Spleen (tissue), 11 donors: Measurements from ENCODE around the gene OR6S1. TPM values are rescaled to one million over a fixed set of nuclear protein-coding genes. Genes with fewer than 3 reads are reported as not detected.

Experiments
- DNase-seq: peaks from one replicate; pipeline ENCODE4 v3.0.0-alpha.2; 2020
- H3K27ac ChIP-seq, 8 donors: fragments of 200-600 bp; sonication (generic) in 7 of 8; 1 replicate in 4 of 8; 2 replicates in 4 of 8; pipeline versions ENCODE4 v1.5.0 to v1.8.0; 2016 to 2021; ENCODE audit warnings: inconsistent platforms in 4 of 8, mild to moderate bottlenecking in 4 of 8, moderate library complexity in 1 of 8
- H3K27me3 ChIP-seq, 7 donors: fragments of 200-600 bp; sonication (generic) in 6 of 7; replicated peaks in 1 of 7; 1 replicate in 4 of 7; 2 replicates in 3 of 7; pipeline versions ENCODE4 v1.5.0 to v1.8.0; 2016 to 2021; ENCODE audit warnings: inconsistent platforms in 3 of 7, mild to moderate bottlenecking in 1 of 7
- H3K36me3 ChIP-seq, 6 donors: fragments of 200-600 bp; sonication (generic) in 5 of 6; 1 replicate in 4 of 6; 2 replicates in 2 of 6; pipeline versions ENCODE4 v1.5.0 to v1.8.0; 2016 to 2021; ENCODE audit warnings: inconsistent platforms in 2 of 6
- H3K4me1 ChIP-seq, 6 donors: fragments of 200-600 bp; sonication (generic) in 5 of 6; 1 replicate in 3 of 6; 2 replicates in 3 of 6; pipeline versions ENCODE4 v1.5.0 to v1.8.0; 2016 to 2021; ENCODE audit warnings: inconsistent platforms in 3 of 6
- H3K4me3 ChIP-seq, 8 donors: fragments of 200-600 bp; sonication (generic) in 7 of 8; 1 replicate in 4 of 8; 2 replicates in 4 of 8; pipeline versions ENCODE4 v1.5.0 to v1.8.0; 2016 to 2021; ENCODE audit warnings: inconsistent platforms in 4 of 8, mild to moderate bottlenecking in 4 of 8, moderate library complexity in 2 of 8
- H3K9me3 ChIP-seq, 8 donors: fragments of 200-600 bp; sonication (generic) in 7 of 8; 1 replicate in 4 of 8; 2 replicates in 4 of 8; pipeline versions ENCODE4 v1.5.0 to v1.8.0; 2016 to 2021; ENCODE audit warnings: inconsistent platforms in 4 of 8
- POLR2A ChIP-seq, 3 donors: fragments of 450-650 bp; IDR thresholded peaks; one replicate each; pipeline ENCODE4 v1.5.1; 2017; ENCODE audit warnings: antibody characterized with exemption in 3 of 3, mild to moderate bottlenecking in 1 of 3
- POLR2AphosphoS5 ChIP-seq, 3 donors: sonication (generic); formaldehyde crosslinking; IDR thresholded peaks; one replicate each; pipeline ENCODE4 v1.5.1; 2017; ENCODE audit warnings: antibody characterized with exemption in 3 of 3
- WGBS, 5 donors: extraction: QIAGEN DNeasy Blood & Tissue Kit in 3 of 5; methylation state at CpG; one replicate each; pipeline versions ENCODE4 v1.1.5 to v1.1.7; 2013 to 2018; 5-methylcytosine and 5-hydroxymethylcytosine counted together
- intact Hi-C: fragments of 100-400 bp; cut with DNase I; formaldehyde crosslinking; loops from one replicate; pipeline ENCODE4 v1.15.0; 2023; ENCODE audit warnings: low total_unique reads
- polyA plus RNA-seq, 3 donors: library from polyadenylated mRNA; stranded (reverse); fragments of 200-250 nt; gene quantifications; one replicate each; pipeline ENCODE4 v1.2.1, GENCODE V29; 2013
- total RNA-seq, 7 donors: library from RNA; depleted of rRNA in 3 of 7; stranded (reverse); fragments of >200 nt in 3 of 7; fragmentation: NEBNext Ultra II Directional in 4 of 7; extraction: Animal tissue kit (Norgen Biotek cat#: 25700) in 4 of 7; gene quantifications; one replicate each; pipeline versions ENCODE4 v1.1.0 to v1.2.1, GENCODE V29; 2016 to 2021
- TF ChIP-seq, protein P1 (sequence below), 11 experiments: fragments of 200-600 bp in 7 of 11; fragments of 450-650 bp in 4 of 11; sonication (generic) in 4 of 11; IDR thresholded peaks in 8 of 11; conservative IDR thresholded peaks in 3 of 11; 1 replicate in 7 of 11; 2 replicates in 4 of 11; pipeline versions ENCODE4 v1.4.0 to v1.8.0; 2016 to 2021; ENCODE audit warnings: antibody characterized with exemption in 11 of 11, inconsistent platforms in 4 of 11, mild to moderate bottlenecking in 1 of 11
- donor health status: healthy with polysubstance abuse.
- donor health status: DM: no; HTN: no; CAD: no; lungs with moderate emphysema.
- donor health status: DM: no; HTN: no; CAD: no.
- donor health status: Bipolar disorder and iron deficiency.
- donor health status: healthy.
- donor health status: DM: no; HTN: no; CAD: no.
- donor health status: DM: yes; HTN: yes; CAD: no.

OR6S1 gene
- total and polyA plus RNA-seq, 10 donors, result 0.10 to 0.77 (median 0.27) TPM; not detected in 7

DNA sequence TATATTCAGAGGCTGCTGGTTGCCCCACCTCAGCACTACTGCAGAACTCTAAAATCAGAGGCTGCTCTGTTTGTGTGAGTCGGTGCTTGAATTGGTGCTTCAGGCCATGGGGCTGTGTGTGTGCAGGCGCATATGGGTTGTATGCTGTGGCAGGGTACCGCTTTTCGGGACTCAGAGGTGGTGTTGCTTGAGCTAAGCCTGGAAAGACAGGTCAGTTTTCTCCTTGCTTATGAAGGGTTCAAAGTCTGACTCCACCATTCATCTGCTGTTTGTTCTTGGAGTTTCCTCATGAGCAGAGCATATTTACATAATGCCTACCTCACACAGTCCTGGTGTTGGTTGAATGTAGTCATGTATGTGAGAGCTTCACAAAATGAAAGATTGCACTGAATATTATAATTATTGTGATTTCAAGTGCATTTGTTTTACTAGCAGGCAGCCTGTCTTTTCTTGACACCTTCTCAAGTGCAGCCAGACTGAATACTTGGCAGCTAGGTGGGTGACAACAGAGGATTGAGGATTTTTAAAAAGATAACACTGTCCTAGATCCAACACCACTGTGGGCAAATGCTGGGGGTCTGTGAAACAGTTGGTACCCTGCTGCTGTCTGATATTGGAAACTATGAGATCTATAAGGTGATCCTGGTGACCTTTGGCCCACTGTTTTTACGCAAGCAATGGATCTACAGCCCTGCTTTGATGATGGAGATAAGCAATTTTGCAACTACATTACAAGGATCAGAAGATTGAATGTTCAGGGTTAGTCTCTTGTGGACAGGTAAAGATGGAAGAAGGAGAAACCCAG, 46.1 kb upstream of the OR6S1 start:
- H3K27ac ChIP-seq, result no peak overlapping the region

DNA sequence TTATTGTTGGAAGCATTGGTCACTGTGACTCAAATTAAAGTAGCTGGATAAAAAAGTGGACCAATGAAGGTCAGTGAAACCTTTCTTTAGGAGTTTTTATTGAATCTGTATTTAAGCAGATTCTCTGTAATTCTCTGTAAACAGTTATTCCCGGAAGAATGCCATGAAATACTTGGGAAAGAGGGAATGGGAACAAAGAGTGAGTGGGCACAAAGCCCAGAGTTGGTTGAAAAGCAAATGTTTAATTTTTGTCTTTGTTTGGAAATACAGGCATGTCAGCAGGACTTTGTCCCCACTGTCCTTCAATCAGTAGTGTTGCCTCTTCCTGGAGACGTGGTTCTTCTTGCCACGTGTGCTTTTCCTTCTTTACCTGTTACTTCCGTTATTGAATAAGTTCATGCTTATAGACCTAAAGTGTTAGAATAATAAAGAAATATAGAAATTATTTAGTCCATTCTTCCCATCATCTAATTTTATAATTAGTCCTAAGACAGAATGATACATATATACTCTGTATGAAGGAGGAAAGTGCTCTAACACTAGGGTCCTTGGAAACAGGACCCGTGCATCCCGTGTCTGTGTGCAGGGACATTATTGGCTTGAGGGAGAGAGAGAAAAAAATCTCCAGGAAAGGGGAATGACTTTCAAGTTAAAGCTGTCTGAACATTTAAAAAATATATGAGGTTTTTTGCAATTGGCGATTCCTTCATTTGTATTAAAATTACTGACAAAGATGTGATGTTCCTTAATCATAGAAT, 45.1 kb upstream of the OR6S1 start:
- Histone ChIP-seq H3K9me3 (no peaks in the 10 kb centered on the region), H3K4me1 (peaks cover 0 to 45% (median 31%) of the 10 kb centered on the region in 6 donors), H3K4me3 (peak overlapping the region in 1 of 8 donors; percentile 2), H3K27me3 (no peaks in the 10 kb centered on the region), H3K27ac (no peak overlapping the region), H3K36me3 (no peaks in the 10 kb centered on the region)
- WGBS, 5 donors, result 72 to 85% (median 80%) methylated on average over 7 of the region's 7 CpGs
- TF ChIP-seq, protein P1, sequence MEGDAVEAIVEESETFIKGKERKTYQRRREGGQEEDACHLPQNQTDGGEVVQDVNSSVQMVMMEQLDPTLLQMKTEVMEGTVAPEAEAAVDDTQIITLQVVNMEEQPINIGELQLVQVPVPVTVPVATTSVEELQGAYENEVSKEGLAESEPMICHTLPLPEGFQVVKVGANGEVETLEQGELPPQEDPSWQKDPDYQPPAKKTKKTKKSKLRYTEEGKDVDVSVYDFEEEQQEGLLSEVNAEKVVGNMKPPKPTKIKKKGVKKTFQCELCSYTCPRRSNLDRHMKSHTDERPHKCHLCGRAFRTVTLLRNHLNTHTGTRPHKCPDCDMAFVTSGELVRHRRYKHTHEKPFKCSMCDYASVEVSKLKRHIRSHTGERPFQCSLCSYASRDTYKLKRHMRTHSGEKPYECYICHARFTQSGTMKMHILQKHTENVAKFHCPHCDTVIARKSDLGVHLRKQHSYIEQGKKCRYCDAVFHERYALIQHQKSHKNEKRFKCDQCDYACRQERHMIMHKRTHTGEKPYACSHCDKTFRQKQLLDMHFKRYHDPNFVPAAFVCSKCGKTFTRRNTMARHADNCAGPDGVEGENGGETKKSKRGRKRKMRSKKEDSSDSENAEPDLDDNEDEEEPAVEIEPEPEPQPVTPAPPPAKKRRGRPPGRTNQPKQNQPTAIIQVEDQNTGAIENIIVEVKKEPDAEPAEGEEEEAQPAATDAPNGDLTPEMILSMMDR (IDR thresholded peaks at IDR 0.05 in 8 of 11, conservative IDR thresholded peaks at IDR 0.05 in 3 of 11), result no peak
- TF ChIP-seq POLR2A (IDR thresholded peaks at IDR 0.05), result no peak
- no peak for TF ChIP-seq POLR2AphosphoS5 (IDR thresholded peaks at IDR 0.05)
- intact Hi-C loops, result loop anchor here (5.0 to 10.0 kb wide), 2 partner anchors 74 to 212 kb away; no protein-coding TSS in a partner anchor
- no peak for DNase-seq

More for the DNA sequence above, 46.1 kb upstream of the OR6S1 start:
- Histone ChIP-seq H3K27me3 (no peaks in the 10 kb centered on the region), H3K4me3 (no peak overlapping the region), H3K4me1 (peaks cover 0 to 36% (median 23%) of the 10 kb centered on the region in 6 donors), H3K36me3 (no peaks in the 10 kb centered on the region), H3K9me3 (no peaks in the 10 kb centered on the region)
- intact Hi-C loops, result loop anchor here (5.0 to 10.0 kb wide), 2 partner anchors 75 to 213 kb away; no protein-coding TSS in a partner anchor
- TF ChIP-seq POLR2AphosphoS5 (IDR thresholded peaks at IDR 0.05) (no peak), POLR2A (IDR thresholded peaks at IDR 0.05) (no peak)
- TF ChIP-seq, protein P1 (IDR thresholded peaks at IDR 0.05 in 8 of 11, conservative IDR thresholded peaks at IDR 0.05 in 3 of 11), result no peak
- DNase-seq, result no peak
- WGBS, 5 donors, result 78 to 96% (median 94%) methylated on average over 5 of the region's 5 CpGs

GRCh38 chr14:20684662-20685456, 43.4 kb upstream of the OR6S1 start:
- WGBS, 5 donors, result 26 to 34% (median 29%) methylated on average over 22 of the region's 22 CpGs
- intact Hi-C loops, result loop anchor here (5.0 to 10.0 kb wide), 2 partner anchors 73 to 210 kb away; no protein-coding TSS in a partner anchor
- TF ChIP-seq POLR2AphosphoS5 (IDR thresholded peaks at IDR 0.05) (no peak), POLR2A (IDR thresholded peaks at IDR 0.05) (no peak)
- TF ChIP-seq, protein P1 (IDR thresholded peaks at IDR 0.05 in 8 of 11, conservative IDR thresholded peaks at IDR 0.05 in 3 of 11), result no peak
- no peaks in the 10 kb centered on the region for H3K36me3 ChIP-seq
- peak overlapping the region; percentile 94 to 100 (median 98) for H3K27ac ChIP-seq
- DNase-seq, result no peak
- no peaks in the 10 kb centered on the region for H3K9me3 ChIP-seq
- H3K4me3 ChIP-seq, result peak overlapping the region; percentile 44 to 88 (median 72)
- H3K4me1 ChIP-seq, result peaks cover 12 to 53% (median 48%) of the 10 kb centered on the region in 6 donors
- H3K27me3 ChIP-seq, result no peaks in the 10 kb centered on the region
